Measurements from ENCODE around the gene CNOT9.

CNOT9 gene

DNA sequence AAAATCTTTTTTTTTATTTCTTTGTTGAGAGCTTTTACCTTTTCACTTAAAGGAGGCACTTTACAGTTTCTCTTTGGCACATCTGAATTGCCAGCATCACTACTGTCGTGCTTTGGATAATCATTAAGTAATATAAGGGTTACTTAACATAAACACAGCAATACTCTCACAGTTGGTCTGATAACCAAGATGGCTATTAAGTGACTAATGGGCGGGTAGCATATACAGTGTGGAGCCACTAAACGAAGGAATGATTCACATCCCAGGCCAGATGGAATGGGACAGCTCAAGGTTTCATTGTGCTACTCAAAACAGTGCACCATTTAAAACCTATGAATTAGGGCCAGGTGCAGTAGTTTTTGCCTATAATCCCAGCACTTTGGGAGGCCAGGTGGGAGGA is 28.6 kb upstream of the CNOT9 start:
- TF ChIP-seq TAF1 (IDR thresholded peaks at IDR 0.05; ENCODE audit: borderline replicate concordance, insufficient read depth, low read length) (no peak), POLR2AphosphoS5 (IDR thresholded peaks at IDR 0.05; ENCODE audit: low read depth, low read length) (no peak), FOXP2 (optimal IDR thresholded peaks at IDR 0.05; ENCODE audit: borderline replicate concordance, extremely low read depth, extremely low read length, insufficient read depth) (no peak), SIN3A (IDR thresholded peaks at IDR 0.05; ENCODE audit: borderline replicate concordance, insufficient read depth, low read length) (no peak)
- TF ChIP-seq, protein P1, sequence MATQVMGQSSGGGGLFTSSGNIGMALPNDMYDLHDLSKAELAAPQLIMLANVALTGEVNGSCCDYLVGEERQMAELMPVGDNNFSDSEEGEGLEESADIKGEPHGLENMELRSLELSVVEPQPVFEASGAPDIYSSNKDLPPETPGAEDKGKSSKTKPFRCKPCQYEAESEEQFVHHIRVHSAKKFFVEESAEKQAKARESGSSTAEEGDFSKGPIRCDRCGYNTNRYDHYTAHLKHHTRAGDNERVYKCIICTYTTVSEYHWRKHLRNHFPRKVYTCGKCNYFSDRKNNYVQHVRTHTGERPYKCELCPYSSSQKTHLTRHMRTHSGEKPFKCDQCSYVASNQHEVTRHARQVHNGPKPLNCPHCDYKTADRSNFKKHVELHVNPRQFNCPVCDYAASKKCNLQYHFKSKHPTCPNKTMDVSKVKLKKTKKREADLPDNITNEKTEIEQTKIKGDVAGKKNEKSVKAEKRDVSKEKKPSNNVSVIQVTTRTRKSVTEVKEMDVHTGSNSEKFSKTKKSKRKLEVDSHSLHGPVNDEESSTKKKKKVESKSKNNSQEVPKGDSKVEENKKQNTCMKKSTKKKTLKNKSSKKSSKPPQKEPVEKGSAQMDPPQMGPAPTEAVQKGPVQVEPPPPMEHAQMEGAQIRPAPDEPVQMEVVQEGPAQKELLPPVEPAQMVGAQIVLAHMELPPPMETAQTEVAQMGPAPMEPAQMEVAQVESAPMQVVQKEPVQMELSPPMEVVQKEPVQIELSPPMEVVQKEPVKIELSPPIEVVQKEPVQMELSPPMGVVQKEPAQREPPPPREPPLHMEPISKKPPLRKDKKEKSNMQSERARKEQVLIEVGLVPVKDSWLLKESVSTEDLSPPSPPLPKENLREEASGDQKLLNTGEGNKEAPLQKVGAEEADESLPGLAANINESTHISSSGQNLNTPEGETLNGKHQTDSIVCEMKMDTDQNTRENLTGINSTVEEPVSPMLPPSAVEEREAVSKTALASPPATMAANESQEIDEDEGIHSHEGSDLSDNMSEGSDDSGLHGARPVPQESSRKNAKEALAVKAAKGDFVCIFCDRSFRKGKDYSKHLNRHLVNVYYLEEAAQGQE (IDR thresholded peaks at IDR 0.05; ENCODE audit: insufficient read depth in 1 of 2, low read depth in 2 of 2, low read length in 2 of 2), result no peak

DNA sequence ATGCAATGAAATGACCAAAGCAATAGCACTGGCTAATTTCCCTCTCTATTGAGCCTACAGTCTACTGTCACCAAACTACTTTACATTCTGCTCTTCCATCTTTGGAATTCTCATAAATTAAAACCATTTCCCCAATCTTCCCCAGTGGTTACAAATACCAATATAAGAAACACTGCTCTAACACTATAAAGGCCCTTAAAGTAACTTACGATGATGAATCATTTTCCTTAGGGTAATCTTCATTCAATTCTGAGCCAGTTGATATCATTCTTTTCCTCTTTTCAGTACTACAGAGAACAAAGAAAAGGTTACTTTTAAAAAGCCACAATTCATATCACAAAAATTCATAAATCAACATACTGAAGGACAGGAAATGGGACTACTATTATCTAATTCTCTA is 22.6 kb upstream of the CNOT9 start:
- no peak for TF ChIP-seq SIN3A (IDR thresholded peaks at IDR 0.05; ENCODE audit: borderline replicate concordance, insufficient read depth, low read length)

DNA sequence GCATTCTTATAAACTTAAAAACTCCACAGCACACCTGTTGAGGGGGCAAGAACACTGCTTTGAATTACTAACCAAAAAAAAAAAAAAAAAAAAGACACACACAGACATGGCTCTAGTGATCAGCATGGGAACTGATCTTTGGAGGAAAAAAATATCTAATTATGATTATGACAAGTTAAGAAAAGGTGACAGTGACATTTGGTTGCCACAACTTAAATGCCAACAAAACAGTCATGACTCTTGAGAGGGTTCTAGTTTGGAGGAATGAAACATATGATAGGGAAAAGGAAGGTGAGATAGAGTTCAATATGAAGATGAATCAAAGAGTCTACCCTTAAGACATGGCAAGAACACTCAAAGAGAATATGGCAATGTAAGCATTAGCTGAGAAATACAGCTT is 21.1 kb upstream of the CNOT9 start:
- TF ChIP-seq TAF1 (IDR thresholded peaks at IDR 0.05; ENCODE audit: borderline replicate concordance, insufficient read depth, low read length) (no peak), FOXP2 (optimal IDR thresholded peaks at IDR 0.05; ENCODE audit: borderline replicate concordance, extremely low read depth, extremely low read length, insufficient read depth) (no peak), POLR2AphosphoS5 (IDR thresholded peaks at IDR 0.05; ENCODE audit: low read depth, low read length) (no peak), SIN3A (IDR thresholded peaks at IDR 0.05; ENCODE audit: borderline replicate concordance, insufficient read depth, low read length) (no peak)
- TF ChIP-seq, protein P1 (IDR thresholded peaks at IDR 0.05; ENCODE audit: insufficient read depth in 1 of 2, low read depth in 2 of 2, low read length in 2 of 2), result no peak

DNA sequence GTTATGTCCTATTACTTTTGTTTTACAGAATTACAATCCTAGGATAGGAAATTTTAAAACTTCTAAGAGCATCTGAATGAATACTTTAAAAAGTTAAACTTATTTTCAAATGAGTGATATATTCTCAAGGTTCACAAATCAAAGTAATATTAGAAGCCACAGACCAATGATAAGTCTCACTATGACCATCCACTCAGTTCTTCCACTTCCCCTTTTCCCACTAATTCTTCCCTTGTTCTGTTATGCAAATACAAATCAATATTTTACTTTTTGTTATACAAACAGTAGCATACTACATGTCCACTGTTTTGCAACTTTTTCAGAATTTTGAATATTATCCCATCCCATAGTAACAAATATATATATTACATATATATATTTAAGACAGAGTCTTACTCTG is 20.7 kb upstream of the CNOT9 start:
- TF ChIP-seq TAF1 (IDR thresholded peaks at IDR 0.05; ENCODE audit: borderline replicate concordance, insufficient read depth, low read length) (no peak), SIN3A (IDR thresholded peaks at IDR 0.05; ENCODE audit: borderline replicate concordance, insufficient read depth, low read length) (no peak), POLR2AphosphoS5 (IDR thresholded peaks at IDR 0.05; ENCODE audit: low read depth, low read length) (no peak), FOXP2 (optimal IDR thresholded peaks at IDR 0.05; ENCODE audit: borderline replicate concordance, extremely low read depth, extremely low read length, insufficient read depth) (no peak)
- TF ChIP-seq, protein P1 (IDR thresholded peaks at IDR 0.05; ENCODE audit: insufficient read depth in 1 of 2, low read depth in 2 of 2, low read length in 2 of 2), result no peak

DNA sequence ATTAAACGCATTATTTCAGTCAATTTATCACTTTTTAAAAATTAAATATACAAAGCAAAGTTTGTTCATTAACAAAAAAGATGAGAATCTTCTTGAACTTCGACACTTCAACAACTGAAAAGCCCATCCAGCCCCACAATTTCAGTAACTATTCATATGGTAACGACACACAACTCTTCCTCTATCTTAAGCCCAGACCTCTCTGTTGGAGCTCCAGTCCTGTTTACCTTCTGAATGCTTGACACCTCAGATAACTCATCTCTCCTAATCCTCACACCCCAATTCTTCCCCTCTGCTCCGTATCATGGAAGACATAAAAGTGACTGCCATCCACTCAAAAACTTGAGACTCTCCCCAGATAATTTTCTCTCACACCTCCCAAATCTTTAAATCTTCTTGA is 13.1 kb upstream of the CNOT9 start:
- TF ChIP-seq SIN3A (IDR thresholded peaks at IDR 0.05; ENCODE audit: borderline replicate concordance, insufficient read depth, low read length) (no peak), TAF1 (IDR thresholded peaks at IDR 0.05; ENCODE audit: borderline replicate concordance, insufficient read depth, low read length) (no peak), POLR2AphosphoS5 (IDR thresholded peaks at IDR 0.05; ENCODE audit: low read depth, low read length) (no peak), FOXP2 (optimal IDR thresholded peaks at IDR 0.05; ENCODE audit: borderline replicate concordance, extremely low read depth, extremely low read length, insufficient read depth) (no peak)
- TF ChIP-seq, protein P1 (IDR thresholded peaks at IDR 0.05; ENCODE audit: insufficient read depth in 1 of 2, low read depth in 2 of 2, low read length in 2 of 2), result no peak
